ENCODE measurements around the gene FAM43A.

Gene FAM43A

DNA sequence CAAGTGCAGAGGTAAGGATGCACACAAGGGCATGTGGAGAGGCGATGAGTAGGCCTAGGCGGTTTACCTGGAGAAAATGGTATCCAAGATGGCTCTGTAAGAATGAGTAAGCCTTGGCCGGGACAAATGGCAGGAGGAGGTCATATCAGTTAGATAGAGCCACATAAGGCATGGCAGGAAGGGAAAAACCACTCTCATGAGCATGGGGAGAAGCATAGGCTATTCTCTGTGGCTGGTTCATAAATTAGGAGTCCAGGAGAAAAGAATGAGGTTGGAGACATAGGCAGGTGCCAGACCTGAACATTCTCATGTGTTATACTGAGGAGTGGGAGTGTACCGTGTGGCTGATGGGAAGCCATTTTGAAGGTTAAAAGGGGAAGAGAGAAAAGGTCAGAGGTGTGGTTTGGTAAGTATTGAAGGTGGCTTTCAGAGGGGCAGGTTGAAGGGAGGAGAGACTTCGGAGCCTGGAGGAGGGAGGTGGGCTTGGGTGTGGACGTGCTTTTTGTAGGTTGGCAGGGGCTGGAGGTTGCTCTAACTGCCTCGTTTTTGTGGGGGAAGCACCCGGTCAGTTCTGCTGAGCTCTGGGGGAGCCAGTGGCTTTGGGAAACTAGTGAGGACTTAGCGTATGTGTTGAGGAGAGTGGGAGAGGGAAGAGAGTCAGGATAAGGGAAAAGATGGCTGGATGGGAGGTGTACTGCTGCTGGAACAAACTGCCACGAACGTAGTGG lies 4.6 kb upstream of the FAM43A start:
- no peak for DNase-seq

DNA sequence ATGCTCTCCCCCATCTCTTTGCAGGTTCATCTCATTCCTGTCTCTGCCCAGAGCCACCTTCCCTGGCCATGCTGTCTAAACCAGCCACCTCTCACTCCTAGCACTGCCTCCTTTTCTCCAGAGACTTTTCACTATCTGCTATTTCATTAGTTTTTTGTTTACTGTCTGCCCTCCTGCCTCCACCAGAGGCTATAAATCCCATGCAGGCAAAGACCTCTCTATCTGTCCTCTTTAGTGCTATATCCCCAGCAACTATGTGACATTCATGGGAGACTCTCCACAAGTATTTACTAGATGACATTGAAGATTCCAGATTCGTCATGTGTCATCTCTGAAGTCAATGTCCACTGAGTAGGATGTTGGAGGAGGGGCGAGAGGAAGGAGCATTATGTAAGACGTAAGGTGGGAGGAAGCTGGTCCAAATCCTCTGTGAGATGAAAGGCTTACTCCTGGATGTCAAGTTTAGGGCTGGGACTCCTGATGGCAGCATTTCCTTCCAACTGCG lies 3.4 kb upstream of the FAM43A start:
- DNase-seq, result no peak

DNA sequence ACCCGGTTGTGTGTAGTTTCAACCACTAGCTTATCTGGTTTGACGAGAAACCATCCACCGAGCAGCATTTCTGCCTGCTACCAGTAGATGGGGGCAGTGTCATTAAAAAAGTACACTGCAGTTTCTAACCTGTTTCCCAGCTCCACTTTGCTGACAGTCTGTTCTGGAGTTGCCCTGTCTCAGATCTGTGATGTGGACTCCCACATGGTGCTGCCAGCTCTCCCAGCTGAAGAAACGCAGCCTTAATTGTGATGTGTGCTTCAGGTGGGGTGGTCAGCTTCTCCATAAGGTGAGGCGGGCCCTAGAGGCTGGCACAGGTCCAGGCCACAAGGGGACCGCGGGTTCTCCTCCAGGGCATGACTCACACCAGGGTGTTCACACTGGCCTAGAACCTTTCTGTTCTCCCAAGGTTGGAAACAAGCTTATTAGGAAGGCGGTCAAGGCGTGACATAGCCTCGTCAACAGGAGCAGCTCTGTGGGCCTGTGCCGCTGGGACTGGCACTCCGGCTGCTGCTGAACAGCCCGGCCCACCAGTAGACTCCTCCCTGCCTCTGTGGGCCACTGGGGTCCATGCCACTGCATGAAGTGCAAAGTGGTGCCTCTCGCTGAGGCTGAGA lies 2.9 kb upstream of the FAM43A start:
- DNase-seq, result peak; percentile 81

DNA sequence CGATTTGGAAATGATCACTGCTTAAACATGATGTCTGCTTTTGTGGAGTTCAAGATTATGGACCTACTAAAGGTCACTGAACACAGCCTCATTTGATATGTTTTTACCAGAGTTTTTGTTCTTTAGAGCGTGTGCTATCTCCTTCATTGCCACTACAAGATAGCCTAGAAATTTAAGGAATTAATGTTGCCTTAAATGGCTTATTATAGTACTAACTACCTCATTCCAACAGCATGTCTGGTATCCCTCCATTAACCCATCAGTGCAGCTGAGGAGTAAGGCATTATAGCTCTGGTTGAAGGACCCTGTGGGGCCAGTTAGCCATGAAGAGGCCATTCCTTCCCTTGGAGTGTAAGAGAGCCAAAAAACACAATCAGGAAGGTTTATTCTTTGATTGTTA lies 2.3 kb upstream of the FAM43A start:
- no peak for DNase-seq

DNA sequence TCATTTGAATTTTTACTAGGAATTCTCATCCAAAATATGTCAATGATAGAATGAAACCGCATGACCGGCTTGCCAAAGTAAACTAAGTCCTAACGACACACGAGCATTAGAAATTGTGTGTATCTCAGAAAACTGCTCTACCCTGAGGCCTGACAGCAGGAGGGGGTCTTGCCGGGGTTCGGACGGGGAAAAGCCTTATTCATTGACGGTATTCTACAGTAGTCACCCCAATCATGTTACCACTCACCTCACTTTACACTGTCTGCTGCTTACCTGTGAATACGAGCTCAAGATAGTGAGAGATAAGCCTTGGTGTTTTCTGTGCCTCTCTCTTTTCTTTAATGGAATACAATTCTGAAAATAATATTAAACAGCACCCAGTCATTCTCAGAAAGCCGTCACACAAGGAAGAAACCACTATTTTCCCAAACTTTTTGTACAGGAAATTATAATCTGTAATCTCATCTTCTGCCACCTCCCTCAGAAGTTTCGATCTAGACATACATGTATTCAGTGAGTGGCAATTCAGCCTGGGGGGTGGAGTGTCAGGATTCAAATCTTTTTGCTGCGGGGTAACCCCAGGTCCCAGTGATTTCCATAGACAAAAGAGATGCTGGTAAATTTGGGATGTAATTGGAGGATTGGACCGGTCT lies 492 bp upstream of the FAM43A start:
- no peak for DNase-seq

DNA sequence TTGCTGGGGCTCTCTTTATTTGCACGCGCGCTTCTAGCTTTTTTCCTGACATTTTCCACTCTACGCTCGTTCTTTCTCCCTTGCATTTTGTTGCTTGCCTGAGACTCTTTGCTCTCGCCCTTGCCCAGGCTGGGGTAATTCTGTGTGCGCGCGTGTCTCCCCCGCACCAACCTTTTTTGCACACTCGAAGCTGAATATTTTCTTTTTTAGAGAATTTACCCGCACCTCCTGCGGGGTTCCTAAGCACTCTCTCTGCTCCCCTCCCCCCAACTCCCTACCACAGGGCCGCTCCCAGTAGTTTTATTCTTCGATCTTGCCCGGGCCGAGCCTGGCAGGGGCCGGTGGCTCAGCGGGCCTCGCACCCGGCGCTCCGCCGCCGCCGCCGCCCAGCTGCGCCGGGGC lies 732 bp downstream of the FAM43A start:
- DNase-seq, result no peak

DNA sequence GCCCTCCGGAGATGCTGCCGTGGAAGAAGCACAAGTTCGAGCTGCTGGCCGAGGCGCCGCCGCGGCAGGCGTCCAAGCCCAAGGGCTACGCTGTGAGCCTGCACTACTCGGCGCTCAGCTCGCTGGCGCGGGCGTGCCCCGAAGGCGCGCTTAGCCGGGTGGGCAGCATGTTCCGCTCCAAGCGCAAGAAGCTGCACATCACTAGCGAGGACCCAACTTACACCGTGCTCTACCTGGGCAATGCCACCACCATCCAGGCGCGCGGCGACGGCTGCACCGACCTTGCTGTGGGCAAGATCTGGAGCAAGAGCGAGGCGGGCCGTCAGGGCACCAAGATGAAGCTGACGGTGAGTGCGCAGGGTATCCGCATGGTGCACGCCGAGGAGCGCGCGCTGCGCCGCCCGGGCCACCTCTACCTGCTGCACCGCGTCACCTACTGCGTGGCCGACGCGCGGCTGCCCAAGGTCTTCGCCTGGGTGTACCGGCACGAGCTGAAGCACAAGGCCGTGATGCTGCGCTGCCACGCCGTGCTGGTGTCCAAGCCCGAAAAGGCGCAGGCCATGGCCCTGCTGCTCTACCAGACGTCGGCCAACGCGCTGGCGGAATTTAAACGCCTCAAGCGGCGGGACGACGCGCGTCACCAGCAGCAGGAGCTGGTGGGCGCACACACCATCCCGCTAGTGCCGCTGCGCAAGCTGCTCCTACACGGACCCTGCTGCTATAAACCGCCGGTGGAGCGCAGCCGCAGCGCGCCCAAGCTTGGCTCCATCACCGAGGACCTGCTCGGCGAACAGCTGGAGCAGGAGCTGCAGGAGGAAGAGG lies 1.3 kb downstream of the FAM43A start:
- peak; percentile 9 for DNase-seq

DNA sequence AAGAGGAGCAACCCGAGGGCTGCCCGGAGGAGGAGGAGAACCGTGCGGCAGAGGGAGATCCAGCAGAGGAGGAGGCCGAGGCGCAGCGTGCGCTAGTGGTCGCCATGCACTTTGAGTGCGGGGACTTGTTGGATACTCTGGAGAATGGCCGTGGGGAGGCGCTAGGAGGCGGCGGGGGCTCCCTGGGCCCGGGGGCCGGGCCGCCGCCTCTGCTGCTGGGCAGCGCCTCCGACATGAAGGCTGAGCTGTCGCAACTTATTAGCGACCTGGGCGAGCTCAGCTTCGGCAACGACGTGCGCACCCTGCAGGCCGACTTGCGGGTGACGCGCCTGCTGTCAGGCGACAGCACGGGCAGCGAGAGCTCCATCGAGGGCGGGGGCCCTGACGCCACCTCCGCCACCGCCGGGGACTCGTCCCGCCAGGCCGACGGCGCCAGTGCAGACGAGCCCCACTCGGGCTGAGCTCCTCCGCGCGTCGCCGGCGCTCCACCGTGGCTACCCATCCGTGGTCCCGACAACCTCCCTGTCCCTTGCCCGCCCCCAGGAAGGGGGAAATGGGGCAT lies 2.0 kb downstream of the FAM43A start:
- peak; percentile 75 for DNase-seq

DNA sequence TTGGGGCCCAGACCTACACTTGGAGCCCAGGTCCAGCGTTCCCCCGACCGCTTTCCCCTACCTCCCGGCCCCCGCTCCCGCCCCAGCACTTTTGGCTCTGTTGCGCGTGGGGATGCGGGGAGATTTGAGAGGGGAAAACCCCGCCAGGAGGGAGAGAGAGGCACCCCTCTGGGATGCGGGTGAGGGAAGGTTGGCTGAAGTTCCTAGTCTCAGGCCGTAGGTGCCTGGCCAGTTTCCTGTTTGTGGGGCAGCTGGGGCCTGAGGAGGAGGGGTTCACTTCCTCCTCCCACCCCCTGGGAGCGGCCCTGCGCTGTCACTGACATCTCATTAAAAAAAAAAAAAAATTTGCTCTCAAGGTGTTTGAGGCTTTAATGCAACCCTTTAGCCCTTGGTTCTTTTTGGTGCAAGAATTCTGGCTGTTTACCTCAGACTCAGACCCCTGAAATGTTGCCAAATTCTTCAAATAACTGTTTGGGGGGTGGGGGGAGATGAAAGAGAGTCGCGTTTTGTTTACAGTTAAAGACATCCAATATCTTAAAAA lies 2.6 kb downstream of the FAM43A start:
- peak; percentile 39 for DNase-seq

DNA sequence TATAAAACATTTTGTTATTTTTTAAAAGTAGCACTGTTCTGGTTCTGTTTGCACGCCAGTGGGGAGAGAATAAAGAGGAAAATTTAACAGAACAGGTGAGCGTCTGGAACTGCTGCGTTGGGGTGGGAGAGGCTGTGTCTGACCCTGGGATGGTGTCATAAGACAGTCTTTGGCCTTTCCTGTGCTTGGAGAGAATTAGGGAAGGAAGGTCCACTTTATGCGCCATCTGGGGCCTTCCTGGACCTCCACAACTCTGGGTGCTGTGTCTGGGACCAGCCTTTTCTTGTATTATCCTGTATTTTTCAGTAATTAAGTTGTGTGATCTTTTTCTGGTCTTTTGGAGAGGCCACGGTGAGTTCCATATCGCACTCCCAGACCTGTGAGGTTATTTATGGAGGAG lies 3.3 kb downstream of the FAM43A start:
- DNase-seq, result no peak

DNA sequence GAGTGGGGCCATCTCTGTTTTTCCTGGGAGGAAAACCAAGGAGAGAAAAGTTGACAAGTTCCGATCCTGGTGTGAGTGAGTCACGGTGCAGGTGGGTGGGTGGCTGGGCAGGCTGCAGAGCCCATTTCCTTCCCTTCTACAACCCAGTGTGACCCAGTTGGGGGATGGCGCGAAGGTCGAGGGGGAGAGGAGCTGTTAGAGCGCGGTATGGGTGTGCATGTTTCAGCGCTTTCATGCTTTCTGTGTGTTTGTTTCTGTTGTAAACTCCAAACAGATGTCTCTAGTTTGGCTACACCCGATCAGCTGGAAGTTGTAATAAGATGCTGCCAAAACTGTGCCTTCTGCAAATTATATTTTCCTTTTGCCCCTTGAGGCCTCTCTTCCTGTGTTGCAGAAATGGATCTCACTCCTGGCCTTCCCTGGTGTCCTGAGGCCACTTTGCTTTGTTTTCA lies 3.8 kb downstream of the FAM43A start:
- no peak for DNase-seq

DNA sequence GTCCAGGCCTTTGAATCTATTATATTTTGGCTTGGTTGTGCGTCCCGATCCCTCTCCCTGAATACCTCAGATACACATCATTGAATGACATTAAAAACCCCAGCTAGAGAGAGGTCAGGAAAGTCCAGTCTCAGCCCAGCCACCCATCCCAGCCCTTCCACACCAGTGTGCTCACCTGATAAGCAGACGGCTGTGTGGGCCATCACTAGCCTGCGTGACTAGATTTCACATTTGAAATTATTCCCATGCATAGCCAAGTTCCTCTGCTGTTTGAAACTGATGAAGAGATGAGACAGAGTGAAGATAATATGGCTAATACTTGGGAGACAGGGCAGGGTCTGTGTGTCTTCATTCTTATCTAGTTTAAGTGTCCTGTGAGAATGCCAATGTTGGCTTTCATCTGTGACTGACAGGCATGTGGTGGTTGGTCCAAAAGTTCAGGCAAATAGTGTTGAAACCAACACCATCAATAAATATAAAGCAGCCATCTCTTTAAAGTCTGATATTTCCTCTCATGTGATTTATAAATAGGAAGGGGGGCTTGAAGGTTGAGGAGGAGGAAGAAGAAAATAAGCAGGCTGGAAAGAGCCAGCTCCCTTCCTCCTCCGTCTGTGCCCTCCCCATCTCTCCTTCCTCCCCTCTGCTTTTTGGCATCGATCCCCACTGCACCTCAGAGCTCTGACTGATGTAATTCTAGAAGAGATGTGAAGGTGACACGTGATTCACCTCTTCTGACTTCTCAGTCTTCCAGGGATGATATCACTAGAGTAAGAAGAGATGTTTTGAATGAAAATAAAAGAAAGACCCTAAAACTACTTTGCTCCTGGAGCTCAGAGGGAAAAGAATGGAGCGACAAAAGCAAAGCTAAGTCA lies 5.1 kb downstream of the FAM43A start:
- DNase-seq, result no peak

DNA sequence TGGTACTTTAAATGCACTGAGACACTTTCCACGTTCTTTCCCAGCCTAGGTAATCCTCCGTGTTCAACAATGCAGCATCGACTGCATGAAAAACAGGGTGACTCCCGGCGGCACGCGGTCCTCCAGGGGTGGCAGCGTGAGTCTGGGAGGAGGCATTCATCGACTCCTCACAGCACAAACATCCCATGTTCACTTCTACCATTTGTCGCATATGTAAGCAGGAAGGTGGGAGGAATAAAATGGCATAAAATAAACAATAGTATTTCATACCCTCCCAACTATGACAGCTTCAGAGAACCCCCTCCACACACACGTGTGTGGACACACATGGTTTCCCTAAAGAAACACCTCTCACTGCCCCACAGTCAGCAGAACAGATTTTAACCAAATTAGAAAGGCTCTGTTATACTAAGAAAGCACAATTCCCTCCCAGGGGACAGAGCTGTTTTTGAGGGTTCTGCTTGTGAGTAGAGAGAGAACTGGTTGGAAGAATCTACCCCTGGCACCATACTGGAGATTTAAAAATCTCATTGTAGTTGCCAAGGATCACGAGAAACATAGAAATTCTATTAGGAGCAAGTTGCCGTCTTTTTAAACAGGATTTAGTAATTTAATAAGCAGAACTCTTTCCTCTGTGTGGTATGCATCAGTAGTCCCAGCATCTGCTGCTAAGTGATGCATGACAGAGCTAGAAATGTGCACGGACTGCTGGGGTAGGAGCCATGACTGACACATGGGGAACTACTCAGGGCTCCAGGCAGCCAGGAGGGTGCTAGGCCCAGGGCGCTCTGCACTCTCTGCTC lies 6.0 kb downstream of the FAM43A start:
- no peak for DNase-seq

DNA sequence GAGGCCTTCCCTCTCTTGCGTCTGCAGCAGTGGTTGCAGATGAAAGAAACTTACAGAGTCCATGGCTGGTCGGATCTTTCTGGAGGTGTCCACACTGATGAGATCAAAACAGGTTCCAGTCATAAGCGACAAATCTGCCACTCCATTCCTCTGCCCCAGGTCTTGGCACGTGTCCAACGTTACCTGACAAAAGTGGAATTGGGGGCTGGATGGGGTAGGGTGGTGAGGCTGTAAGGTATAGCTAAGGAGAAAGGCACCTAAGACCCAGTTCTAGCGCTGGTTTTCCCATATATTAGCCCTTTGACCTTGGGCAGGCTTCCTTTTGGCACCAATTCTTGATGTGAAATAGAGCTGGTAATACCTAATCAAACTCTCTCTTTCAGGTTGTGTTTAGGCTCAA lies 11.0 kb downstream of the FAM43A start:
- no peak for DNase-seq

DNA sequence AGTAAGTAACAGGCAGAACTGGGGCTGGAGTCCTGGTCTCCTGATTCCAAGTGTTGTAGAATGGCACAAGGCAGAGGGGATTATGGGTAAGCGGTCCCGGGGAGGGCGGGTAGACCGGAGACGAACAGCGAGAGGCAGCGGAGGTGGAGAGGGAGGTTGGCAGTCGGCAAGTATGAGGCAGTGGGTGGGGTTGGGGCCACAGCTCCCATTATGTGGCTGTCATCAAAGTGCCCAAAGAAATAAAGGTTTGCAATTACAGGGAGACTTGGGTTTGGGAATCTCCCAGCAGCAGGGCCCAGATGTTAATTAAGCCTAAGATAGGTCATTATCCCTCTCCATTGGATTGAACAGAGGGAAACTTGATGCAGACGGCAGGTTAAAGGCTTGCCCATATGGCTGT lies 16.9 kb downstream of the FAM43A start:
- no peak for DNase-seq

DNA sequence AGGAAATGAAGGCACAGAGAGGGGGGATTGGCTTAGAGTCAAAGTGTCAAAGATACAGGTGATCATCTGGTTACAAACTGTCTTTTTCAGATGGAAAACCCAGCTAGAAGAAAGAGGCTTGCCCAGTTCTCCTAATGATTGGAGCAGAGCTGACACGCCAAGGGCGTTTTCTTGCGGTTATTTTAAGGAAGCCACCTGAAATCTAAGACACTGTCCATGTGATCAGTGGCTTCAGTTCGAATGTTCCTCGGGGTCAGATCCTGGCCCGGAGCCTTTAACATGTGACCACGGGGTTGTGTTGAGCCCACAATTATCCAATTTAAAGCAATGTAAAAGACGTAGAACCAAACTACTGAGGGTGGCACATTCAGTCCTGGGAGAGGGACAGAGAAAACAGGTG lies 19.5 kb downstream of the FAM43A start:
- no peak for DNase-seq

DNA sequence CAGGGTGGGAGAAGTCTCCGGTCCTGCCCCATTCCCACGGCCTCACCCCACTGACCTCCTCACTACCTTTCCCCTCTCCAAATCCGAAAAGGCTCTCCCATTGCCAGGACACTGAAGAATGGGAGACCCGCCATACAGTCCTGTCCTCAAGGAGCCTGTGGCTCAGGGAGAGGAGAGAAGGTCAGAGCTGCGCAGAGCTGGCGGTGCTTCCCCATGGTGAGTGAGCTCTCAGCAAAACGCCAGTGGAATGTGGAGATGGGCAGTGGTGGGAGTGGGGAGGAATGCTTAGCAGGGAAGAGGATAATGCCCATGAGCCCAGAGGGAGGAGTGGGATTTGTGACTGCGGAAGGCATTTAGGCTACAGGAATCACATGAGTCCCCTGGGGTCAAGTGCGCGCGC lies 20.1 kb downstream of the FAM43A start:
- no peak for DNase-seq

DNA sequence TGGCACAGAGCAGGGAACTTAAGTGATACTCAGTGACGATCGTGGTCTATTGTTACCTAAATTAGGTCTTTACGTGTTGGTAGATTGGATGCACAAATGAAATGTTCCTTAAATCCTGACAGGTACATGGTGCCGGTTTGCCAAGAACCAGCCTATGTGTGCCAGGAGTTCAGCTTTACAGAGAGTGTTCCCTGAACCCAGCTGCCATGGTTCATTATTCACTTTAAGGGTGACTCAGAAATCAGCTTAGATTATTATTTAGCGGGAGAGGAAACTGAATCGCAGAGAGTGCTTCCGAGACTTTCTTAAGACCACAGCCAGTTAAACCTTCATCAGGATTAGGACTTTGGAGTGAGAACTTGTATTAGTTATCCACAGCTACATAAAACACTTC lies 21.5 kb downstream of the FAM43A start:
- DNase-seq, result no peak

DNA sequence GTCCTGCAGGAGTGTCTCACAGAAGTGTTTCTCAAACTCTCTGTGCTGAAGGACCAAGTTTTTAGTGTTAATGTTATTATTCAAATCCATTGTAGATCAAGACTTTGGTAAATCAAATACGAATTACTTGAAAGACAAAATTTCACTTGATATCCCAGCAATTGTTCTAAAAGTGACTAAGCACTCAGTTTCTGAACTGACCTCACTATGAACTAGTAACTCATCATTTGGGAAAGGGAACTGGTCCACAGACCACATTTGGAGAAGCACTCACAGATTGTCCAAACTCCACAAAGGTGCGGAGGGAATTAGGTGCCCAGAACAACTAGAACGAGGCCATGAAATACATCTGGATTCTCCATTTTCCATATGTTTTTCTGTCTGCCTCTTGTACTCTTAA lies 25.6 kb downstream of the FAM43A start:
- DNase-seq, result no peak

DNA sequence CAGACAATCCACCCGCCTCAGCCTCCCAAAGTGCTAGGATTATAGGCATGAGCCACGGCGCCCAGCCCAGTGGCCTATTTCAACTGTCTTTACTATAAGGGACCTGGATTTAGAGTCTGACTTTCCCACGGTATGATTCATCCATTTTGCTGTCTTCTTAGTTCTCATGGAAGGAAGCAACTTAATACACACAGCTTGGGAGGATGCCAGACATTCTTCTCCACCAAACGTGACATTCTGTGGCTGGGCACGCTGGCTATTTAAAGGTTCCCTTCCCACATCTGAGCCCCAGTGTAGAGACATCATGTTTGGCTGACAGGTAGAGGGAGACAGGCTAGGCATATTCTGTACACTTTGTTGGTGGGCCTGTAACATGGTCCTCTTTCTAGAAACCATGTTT lies 26.2 kb downstream of the FAM43A start:
- no peak for DNase-seq

All from CD4-positive, alpha-beta T cell treated with Interleukin-17A for 1 hour (primary cell).